ACC112 (cell line): ENCODE data around the gene RAB6A.

Experiments used
- H2AFZ ChIP-seq: fragments of 200-600 bp; sonication (generic); one replicate; pipeline ENCODE4 v1.6.0; 2017; ENCODE audit warnings: antibody characterized with exemption, low read length; ENCODE audit not compliant: unreplicated experiment
- H3K27ac ChIP-seq: fragments of 200-600 bp; sonication (generic); 2 replicates; pipeline ENCODE4 v1.5.1; 2014; ENCODE audit warnings: low read depth, mild to moderate bottlenecking, antibody characterized with exemption, low read length, moderate library complexity
- H3K27me3 ChIP-seq: fragments of 200-600 bp; sonication (generic); 2 replicates; pipeline ENCODE4 v1.6.1; 2014; ENCODE audit warnings: mild to moderate bottlenecking, antibody characterized with exemption, low read length, moderate library complexity, mixed read lengths; ENCODE audit not compliant: insufficient read depth
- H3K36me3 ChIP-seq: fragments of 200-600 bp; sonication (generic); 2 replicates; pipeline ENCODE4 v1.6.1; 2016; ENCODE audit warnings: mild to moderate bottlenecking, antibody characterized with exemption, low read length, moderate library complexity, mixed read lengths; ENCODE audit not compliant: insufficient read depth
- H3K4me1 ChIP-seq: fragments of 200-600 bp; sonication (generic); one replicate; pipeline ENCODE4 v1.6.1; 2016; ENCODE audit warnings: low read length, mixed read lengths; ENCODE audit not compliant: insufficient read depth, unreplicated experiment, control insufficient read depth
- H3K4me3 ChIP-seq: fragments of 200-600 bp; sonication (generic); 2 replicates; pipeline ENCODE4 v1.5.1; 2014; ENCODE audit warnings: mild to moderate bottlenecking, low read depth, low read length
- H3K79me2 ChIP-seq: fragments of 200-600 bp; sonication (generic); one replicate; pipeline ENCODE4 v1.6.0; 2016; ENCODE audit warnings: low read length; ENCODE audit not compliant: control insufficient read depth, unreplicated experiment, insufficient read depth

Gene RAB6A

DNA sequence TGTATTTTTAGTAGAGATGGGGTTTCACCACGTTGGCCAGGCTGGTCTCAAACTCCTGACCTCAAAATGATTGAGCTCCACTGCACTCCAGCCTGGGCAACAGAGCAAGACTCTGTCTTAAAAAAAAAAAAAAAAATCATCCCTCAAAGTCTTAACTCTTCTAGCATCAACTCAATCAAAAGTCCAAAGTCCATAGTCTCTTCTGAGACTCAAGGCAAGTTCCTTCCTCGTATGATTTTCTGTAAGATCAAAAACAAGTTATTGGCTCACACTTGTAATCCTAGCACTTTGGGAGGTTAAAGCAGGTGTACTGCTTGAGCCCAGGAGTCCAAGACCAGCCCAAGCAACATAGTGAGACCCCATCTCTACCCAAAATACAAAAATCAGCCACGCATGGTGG is 90.1 kb downstream of the RAB6A start:
- Histone ChIP-seq H3K4me1 (no peaks in the 10 kb centered on the region), H3K27ac (no peak overlapping the region), H3K36me3 (peaks cover 3% of the 10 kb centered on the region), H3K4me3 (no peak overlapping the region), H3K27me3 (no peaks in the 10 kb centered on the region), H2AFZ (no peak overlapping the region), H3K79me2 (no peaks in the 10 kb centered on the region)

DNA sequence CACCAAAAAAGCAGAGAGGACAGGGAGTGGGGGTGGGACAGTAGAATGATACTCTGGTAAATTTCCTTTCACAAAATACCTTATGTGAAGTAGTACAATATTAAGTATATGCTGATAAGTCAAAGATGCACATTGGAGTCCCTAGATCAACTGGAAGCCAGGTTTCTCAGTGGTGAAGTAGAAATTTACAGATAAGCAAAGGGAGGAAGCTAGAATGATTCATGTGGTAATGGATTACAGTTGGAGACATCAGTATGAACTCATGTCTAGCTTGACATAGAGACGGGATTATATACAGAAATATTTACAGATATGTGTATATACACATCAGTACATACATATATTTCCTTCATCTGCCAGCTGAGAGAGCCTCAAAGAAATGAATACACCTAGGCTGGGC is 93.0 kb downstream of the RAB6A start:
- H3K4me3 ChIP-seq: no peak overlapping the region

DNA sequence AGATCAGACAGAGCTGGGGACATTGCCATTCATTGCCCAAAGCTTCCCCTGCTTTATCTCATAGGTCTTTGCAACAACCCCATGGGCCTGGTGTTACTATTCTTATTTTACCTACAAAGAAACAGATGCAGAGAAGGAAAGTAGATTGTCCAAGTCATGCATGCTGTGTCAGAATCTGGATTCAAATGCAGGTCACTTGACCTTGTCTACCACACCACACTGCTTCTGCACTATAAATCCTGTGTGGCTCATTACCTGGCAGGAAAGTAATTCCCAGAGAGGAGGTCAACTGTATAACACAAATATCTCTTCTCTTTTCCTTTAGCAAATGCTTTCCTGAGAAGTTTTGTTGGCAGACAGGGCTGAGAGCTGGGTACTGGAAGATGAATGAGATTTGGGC is 96.0 kb downstream of the RAB6A start:
- no peak overlapping the region for H3K4me3 ChIP-seq
- H3K27ac ChIP-seq: no peak overlapping the region
- peaks cover 7% of the 10 kb centered on the region for H3K4me1 ChIP-seq
- no peak overlapping the region for H2AFZ ChIP-seq
- H3K79me2 ChIP-seq: no peaks in the 10 kb centered on the region
- H3K36me3 ChIP-seq: no peaks in the 10 kb centered on the region
- no peaks in the 10 kb centered on the region for H3K27me3 ChIP-seq

More for the DNA sequence above, 93.0 kb downstream of the RAB6A start:
- Histone ChIP-seq H2AFZ (no peak overlapping the region), H3K36me3 (no peaks in the 10 kb centered on the region), H3K27me3 (no peaks in the 10 kb centered on the region), H3K4me1 (peaks cover 3% of the 10 kb centered on the region), H3K27ac (no peak overlapping the region), H3K79me2 (no peaks in the 10 kb centered on the region)

DNA sequence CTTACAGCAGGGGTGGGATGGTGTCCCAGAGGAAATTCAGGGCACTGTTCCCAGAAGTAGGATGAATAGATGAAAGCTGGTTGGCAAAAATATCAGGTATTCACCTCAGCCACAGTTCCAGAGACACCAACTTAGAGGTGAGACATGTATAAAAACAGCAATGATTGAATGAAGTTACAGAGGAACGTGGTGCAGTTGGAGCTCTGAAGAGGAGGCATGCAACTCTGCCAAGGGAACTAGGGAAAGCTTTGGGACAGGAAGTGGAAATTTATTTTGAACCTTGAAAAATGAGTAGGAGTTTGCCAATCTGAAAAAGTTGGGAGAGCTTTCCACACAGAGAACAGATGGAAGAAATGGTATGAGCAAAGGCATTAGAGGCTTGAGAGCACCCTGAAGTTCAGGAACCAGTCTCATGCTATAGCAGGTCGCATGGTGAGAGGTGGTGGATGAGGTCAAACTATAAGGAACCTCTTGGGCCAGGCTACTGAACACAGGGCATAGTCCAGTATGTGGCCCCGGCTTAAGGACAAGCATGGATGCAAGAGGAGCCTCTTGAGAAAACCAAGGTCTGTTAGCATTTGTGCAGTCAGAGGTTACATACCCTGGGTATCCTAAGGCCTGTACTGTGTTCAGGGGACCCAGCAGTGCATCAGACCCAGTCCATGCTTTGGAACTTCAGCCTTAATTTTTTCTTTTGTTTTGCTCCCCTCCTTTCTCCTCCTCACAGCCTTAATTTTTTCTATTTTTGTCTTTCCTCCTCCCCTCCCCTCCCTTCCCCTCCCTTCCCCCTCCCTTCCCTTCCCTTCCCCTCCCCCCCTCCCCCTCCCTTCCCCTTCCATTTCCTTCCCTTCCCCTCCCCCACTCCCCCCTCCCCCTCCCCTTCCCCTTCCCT is 97.0 kb downstream of the RAB6A start:
- no peaks in the 10 kb centered on the region for H3K27me3 ChIP-seq
- H3K4me1 ChIP-seq: peaks cover 7% of the 10 kb centered on the region
- H2AFZ ChIP-seq: no peak overlapping the region

DNA sequence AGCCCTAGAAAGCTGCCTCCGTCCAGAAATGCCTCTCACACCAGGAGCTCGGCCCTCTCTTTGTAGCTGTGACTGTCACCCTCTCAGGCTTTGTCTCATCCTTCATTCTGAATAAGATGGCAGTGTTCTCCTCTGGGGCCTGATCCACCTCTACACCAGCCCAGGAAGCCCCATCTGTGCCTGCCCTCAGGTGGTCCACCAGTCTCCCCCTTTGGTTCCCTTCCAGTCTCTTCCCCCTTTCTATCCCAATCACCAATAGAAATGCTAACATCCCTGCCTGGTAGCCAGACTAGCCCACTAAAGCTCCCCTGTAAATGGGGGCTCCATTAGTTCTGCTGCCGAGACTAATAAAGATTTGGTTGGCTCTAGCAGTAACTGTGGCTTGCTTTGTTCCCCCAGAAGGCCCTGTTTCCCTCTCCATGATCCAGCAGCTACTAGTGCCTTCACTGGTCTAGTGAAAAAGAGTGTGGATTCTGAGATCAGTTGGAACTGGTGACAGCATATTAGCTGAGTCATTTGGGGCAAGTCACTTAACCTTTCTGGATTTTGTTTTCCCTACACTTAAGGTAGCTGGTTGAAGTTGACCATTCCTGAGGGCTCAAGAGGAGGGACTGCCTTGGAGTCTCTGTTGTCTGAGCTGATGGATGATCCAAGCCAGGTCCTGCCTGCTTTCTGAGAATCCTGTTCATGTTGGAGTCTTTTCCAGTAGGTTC is 98.3 kb downstream of the RAB6A start:
- H2AFZ ChIP-seq: no peak overlapping the region
- H3K27ac ChIP-seq: no peak overlapping the region
- H3K4me3 ChIP-seq: no peak overlapping the region
- H3K79me2 ChIP-seq: no peaks in the 10 kb centered on the region
- H3K4me1 ChIP-seq: peaks cover 7% of the 10 kb centered on the region
- H3K36me3 ChIP-seq: no peaks in the 10 kb centered on the region
- H3K27me3 ChIP-seq: no peaks in the 10 kb centered on the region

More for the DNA sequence above, 97.0 kb downstream of the RAB6A start:
- no peaks in the 10 kb centered on the region for H3K36me3 ChIP-seq
- no peak overlapping the region for H3K4me3 ChIP-seq
- no peaks in the 10 kb centered on the region for H3K79me2 ChIP-seq
- no peak overlapping the region for H3K27ac ChIP-seq

DNA sequence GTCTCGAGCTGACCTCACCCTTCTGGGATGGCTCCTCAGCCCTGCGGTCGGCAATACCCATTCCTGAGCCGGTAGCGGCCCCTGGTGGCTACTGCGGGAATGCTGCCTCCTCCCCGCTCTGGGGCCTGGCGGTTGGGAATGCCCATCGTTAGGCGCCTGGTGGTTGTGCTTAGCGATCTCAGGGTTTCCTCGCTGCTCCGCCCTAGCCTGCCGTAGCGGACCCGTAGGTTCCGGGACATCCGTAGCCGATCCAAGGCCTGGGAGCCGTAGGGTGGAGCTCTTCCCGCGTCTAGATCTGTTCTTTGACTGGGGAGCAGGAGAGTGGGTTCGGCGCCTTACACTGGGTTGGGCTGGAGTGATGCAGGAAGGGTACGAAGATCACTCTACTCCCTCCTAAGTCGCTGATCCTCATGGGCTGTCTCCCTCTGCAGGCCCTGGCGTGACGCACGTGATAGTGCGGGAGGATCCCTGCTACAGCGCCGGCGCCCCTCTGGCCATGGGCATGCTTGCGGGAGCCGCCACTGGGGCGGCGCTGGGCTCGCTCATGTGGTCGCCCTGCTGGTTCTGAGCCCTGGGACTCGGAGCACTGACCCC is 99.7 kb downstream of the RAB6A start:
- Histone ChIP-seq H3K4me3 (peak overlapping the region; percentile 55), H3K27ac (no peak overlapping the region), H3K36me3 (no peaks in the 10 kb centered on the region), H3K4me1 (peaks cover 7% of the 10 kb centered on the region), H3K79me2 (no peaks in the 10 kb centered on the region), H2AFZ (peak overlapping the region; percentile 62), H3K27me3 (no peaks in the 10 kb centered on the region)

DNA sequence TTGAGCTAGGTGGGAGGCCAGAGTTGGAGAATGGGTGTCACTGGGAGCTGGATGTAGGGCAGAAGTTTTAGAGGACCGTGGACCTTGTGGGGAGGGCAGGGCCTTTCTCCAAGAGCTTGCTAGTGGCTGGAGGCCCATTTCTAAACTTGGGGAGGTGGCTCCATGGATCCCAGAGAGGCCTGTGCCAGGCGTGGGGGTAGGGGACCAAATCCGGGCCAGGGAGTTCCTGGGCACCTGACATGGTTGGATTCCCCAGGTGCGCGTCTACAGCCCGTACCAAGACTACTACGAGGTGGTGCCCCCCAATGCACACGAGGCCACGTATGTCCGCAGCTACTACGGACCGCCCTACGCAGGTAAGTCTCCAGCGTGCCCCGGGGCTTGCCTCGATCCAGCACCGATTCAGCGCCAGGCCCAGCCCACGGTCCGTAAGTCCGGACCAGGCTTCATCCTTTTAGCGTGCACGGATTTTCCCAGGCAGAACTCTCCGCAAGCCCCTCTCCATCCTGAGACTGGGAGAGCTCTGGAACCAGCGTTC is 100.3 kb downstream of the RAB6A start:
- no peak overlapping the region for H2AFZ ChIP-seq
- H3K4me3 ChIP-seq: peak overlapping the region; percentile 55
- no peaks in the 10 kb centered on the region for H3K27me3 ChIP-seq
- H3K79me2 ChIP-seq: no peaks in the 10 kb centered on the region
- H3K36me3 ChIP-seq: no peaks in the 10 kb centered on the region
- no peak overlapping the region for H3K27ac ChIP-seq
- peaks cover 7% of the 10 kb centered on the region for H3K4me1 ChIP-seq

DNA sequence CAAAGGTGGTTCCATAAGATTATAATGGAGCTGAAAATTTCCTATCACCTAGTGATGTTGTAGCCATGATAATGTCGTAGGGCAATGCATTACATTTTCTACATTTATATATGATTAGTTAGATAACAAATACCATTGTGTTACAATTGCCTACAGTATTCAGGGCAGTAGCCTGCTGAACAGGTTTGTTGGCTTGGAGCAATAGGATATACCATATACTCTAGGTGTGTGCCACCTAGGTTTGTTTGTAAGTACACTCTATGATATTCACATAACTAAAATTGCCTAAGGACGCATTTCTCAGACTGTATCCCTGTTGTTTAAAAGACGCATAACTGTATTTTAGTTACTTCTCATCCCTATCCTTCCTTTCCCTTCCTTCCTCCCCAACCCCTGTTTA is 100.9 kb downstream of the RAB6A start:
- no peak overlapping the region for H3K27ac ChIP-seq
- no peak overlapping the region for H3K4me3 ChIP-seq
- no peaks in the 10 kb centered on the region for H3K36me3 ChIP-seq
- H3K27me3 ChIP-seq: no peaks in the 10 kb centered on the region
- no peak overlapping the region for H2AFZ ChIP-seq
- H3K79me2 ChIP-seq: no peaks in the 10 kb centered on the region
- peaks cover 7% of the 10 kb centered on the region for H3K4me1 ChIP-seq

DNA sequence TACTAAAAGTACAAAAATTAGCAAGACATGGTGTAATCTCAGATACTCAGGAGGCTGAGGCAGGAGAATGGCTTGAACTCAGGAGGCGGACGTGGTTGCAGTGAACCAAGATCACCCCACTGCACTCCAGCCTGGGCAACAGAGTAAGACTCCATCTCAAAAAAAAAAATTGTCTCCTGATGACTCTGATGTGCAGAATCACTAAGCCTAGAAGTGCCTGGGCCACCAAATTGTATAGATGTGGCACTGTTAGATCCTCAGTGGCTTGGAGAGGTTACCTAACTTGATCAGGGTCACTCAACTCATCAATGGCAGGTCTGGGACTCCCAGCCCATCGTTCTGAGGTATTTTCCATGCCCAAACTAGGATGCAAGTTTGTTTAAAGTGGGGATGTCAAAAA is 103.9 kb downstream of the RAB6A start:
- no peak overlapping the region for H2AFZ ChIP-seq

DNA sequence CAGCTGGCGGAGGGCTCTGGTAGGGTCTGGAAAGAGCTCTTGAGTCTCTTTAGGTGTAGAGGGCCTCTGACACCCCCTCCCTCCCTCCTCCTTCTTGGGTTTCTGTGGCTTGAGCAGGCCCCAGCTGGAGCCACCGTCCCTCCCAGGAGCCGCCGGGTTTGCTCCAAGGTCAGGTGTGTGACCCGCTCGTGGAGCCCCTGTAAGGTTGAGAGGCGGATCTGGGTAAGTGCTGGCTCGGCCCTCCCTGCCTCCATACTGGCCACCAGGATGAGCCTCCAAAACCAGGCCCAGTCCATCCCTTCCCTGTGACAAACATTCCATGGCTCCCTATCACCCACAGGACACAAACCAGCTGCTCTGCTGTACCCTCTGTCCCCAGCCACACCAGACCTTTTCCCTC is 105.2 kb downstream of the RAB6A start:
- Histone ChIP-seq H3K4me3 (no peak overlapping the region), H3K36me3 (no peaks in the 10 kb centered on the region), H2AFZ (no peak overlapping the region), H3K27ac (no peak overlapping the region), H3K27me3 (no peaks in the 10 kb centered on the region), H3K4me1 (no peaks in the 10 kb centered on the region), H3K79me2 (no peaks in the 10 kb centered on the region)

More for the DNA sequence above, 103.9 kb downstream of the RAB6A start:
- no peaks in the 10 kb centered on the region for H3K36me3 ChIP-seq
- no peaks in the 10 kb centered on the region for H3K79me2 ChIP-seq
- no peaks in the 10 kb centered on the region for H3K27me3 ChIP-seq
- no peaks in the 10 kb centered on the region for H3K4me1 ChIP-seq
- H3K4me3 ChIP-seq: no peak overlapping the region
- H3K27ac ChIP-seq: no peak overlapping the region
